GM18951 (cell line): ENCODE results near the gene HES1.

Experiments
- POLR2A ChIP-seq: IDR thresholded peaks from 4 replicates; pipeline ENCODE4 v1.6.1; 2011; ENCODE audit warnings: mild to moderate bottlenecking; ENCODE audit not compliant: insufficient read length, insufficient read depth; ENCODE audit errors: extremely low read depth
- in situ Hi-C: fragments of 300-500 bp; cut with MboI; formaldehyde crosslinking; loops from one replicate; pipeline ENCODE4 v1.12.0; 2022; ENCODE audit warnings: low sequenced_read_pairs, mixed read lengths, inconsistent platforms; ENCODE audit not compliant: unreplicated experiment

HES1 gene

GRCh38 chr3:194136519-194137007 is 615 bp downstream of the HES1 start:
- no peak for TF ChIP-seq POLR2A
- in situ Hi-C loops = loop anchor here (10.0 kb wide), 1 partner anchor 178 kb away; no protein-coding TSS in a partner anchor

GRCh38 chr3:194137008-194137505 is 1.1 kb downstream of the HES1 start:
- in situ Hi-C loops = loop anchor here (10.0 kb wide), 1 partner anchor 178 kb away; no protein-coding TSS in a partner anchor
- no peak for TF ChIP-seq POLR2A

DNA sequence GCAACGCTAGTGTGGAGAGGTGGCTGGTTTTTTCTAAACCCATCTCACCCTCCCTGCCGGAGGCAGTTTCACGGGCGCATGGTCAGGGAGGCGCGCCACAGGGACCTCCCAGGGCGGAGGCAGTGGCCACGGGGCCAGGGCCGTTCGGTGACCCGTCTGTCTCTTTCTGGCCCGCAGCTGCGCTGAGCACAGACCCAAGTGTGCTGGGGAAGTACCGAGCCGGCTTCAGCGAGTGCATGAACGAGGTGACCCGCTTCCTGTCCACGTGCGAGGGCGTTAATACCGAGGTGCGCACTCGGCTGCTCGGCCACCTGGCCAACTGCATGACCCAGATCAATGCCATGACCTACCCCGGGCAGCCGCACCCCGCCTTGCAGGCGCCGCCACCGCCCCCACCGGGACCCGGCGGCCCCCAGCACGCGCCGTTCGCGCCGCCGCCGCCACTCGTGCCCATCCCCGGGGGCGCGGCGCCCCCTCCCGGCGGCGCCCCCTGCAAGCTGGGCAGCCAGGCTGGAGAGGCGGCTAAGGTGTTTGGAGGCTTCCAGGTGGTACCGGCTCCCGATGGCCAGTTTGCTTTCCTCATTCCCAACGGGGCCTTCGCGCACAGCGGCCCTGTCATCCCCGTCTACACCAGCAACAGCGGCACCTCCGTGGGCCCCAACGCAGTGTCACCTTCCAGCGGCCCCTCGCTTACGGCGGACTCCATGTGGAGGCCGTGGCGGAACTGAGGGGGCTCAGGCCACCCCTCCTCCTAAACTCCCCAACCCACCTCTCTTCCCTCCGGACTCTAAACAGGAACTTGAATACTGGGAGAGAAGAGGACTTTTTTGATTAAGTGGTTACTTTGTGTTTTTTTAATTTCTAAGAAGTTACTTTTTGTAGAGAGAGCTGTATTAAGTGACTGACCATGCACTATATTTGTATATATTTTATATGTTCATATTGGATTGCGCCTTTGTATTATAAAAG is 1.8 kb downstream of the HES1 start:
- in situ Hi-C loops = loop anchor here (10.0 kb wide), 1 partner anchor 177 kb away; no protein-coding TSS in a partner anchor
- peak; percentile 52 for TF ChIP-seq POLR2A

- in situ Hi-C loops = loop anchor here (10.0 kb wide), 1 partner anchor 176 kb away; no protein-coding TSS in a partner anchor
- TF ChIP-seq POLR2A = no peak
These were observed 2.8 kb downstream of the HES1 start for GRCh38 chr3:194138732-194139070.

GRCh38 chr3:194139071-194139813 is 3.3 kb downstream of the HES1 start:
- no peak for TF ChIP-seq POLR2A
- in situ Hi-C loops = loop anchor here (10.0 kb wide), 1 partner anchor 176 kb away; no protein-coding TSS in a partner anchor

DNA sequence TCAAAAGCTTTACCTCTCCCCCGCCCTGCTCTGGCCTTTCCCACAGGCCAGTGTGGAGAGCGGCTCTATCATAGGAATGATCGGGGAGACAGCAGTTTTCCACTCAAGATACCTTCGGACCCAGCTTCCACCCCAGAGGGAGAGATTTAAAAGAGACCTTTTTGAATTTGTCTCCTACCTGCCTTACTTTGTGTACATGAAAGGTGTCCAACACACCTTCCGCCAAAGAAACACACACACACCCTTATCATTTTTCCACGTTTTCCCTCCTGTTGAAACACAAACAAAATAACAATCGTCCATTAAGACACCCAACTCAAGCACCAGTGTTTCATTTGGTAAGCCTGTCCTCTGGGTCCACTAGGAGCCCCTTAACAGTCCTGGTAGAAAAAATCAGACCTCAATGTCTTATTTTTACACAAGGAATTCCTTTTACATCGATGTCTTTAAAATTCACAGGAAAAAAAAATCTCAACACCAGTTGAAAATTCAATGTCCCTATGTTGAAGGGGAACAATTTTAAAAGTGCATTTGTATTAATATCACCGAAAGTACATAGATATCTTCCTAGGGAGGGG is 4.0 kb downstream of the HES1 start:
- in situ Hi-C loops = loop anchor here (10.0 kb wide), 1 partner anchor 175 kb away; no protein-coding TSS in a partner anchor
- TF ChIP-seq POLR2A = no peak

GRCh38 chr3:194140520-194141414 is 4.8 kb downstream of the HES1 start:
- in situ Hi-C loops = no loop called here
- peak; percentile 34 for TF ChIP-seq POLR2A

- no peak for TF ChIP-seq POLR2A
- in situ Hi-C loops = no loop called here
These were observed 5.6 kb downstream of the HES1 start for GRCh38 chr3:194141415-194142155.

- in situ Hi-C loops = no loop called here
- no peak for TF ChIP-seq POLR2A
These were observed 6.4 kb downstream of the HES1 start for GRCh38 chr3:194142156-194142910.

- TF ChIP-seq POLR2A = no peak
- in situ Hi-C loops = no loop called here
These were observed 9.8 kb downstream of the HES1 start for GRCh38 chr3:194145702-194146101.

DNA sequence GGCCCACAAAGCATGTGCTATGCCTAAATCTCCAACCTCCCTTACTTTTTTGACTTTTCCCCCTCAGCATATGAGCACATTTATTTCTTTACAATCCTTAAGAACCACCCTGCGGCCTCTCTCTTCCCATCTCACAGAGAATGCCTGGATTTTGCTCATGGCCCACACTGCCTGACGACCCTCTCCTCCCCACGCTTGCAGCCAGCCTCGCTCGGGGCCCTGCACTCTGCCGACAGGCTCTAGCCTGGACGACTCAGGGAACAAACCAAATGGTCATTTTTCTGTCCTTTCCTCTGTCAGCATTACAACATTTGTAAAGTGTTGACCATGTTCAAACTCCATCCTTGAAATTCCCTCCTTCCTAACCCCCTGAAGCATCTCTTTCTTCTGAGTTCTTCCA is 11.7 kb downstream of the HES1 start:
- in situ Hi-C loops = no loop called here
- TF ChIP-seq POLR2A = no peak
